ENCODE data around the gene PCBP3.

The PCBP3 gene

DNA sequence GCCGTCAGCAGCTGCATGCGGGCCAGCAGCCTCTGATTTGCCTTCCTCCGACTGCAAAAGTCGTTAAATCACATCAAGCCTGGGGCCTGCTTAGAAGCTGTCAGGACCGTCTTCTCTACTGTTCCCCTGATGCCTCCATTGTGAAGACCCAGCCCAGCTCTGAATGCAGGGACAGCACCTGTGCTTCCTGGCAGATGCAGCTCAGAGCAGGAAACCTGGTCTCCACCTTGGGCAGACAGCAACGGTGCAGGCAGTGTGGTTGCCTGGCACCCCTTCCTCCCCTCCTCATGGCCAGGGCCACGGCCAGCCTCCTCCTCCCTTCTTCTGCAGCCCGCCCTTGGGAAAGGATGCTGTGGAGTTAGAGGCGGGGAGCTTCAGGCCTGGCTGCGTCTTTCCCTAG is 245.7 kb downstream of the PCBP3 start:
- in situ Hi-C loops (cut with HindIII; ENCODE audit: low sequenced_read_pairs): no loop called here
- TF ChIP-seq, protein P1, sequence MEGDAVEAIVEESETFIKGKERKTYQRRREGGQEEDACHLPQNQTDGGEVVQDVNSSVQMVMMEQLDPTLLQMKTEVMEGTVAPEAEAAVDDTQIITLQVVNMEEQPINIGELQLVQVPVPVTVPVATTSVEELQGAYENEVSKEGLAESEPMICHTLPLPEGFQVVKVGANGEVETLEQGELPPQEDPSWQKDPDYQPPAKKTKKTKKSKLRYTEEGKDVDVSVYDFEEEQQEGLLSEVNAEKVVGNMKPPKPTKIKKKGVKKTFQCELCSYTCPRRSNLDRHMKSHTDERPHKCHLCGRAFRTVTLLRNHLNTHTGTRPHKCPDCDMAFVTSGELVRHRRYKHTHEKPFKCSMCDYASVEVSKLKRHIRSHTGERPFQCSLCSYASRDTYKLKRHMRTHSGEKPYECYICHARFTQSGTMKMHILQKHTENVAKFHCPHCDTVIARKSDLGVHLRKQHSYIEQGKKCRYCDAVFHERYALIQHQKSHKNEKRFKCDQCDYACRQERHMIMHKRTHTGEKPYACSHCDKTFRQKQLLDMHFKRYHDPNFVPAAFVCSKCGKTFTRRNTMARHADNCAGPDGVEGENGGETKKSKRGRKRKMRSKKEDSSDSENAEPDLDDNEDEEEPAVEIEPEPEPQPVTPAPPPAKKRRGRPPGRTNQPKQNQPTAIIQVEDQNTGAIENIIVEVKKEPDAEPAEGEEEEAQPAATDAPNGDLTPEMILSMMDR (IDR thresholded peaks at IDR 0.05; ENCODE audit: low read depth, low read length, missing control alignments): no peak
- no peak for DNase-seq (ENCODE audit: low read depth)
- no peak overlapping the region for H3K4me3 ChIP-seq (ENCODE audit: low read depth, low read length)

DNA sequence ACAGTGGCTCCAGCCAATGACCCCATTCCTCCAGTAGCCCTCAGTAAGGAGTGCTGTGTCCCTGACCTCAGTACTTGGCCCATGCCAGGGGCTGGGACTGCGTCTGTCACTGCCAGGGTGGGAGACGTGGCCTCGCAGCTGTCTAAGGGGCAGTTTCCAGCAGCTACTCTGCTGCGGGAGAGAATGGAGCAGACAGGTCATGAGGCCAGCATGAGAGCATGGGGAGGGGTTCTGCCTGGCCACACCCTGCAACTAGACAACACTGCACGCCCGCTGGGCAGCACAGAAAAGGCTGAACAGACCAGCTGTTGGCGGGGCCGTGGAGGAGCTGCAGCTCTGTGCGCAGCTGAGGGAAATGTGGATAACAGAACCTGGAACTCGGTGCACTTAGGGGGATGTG is 246.4 kb downstream of the PCBP3 start:
- no peak for DNase-seq (ENCODE audit: low read depth)
- in situ Hi-C loops (cut with HindIII; ENCODE audit: low sequenced_read_pairs): no loop called here
- H3K4me3 ChIP-seq (ENCODE audit: low read depth, low read length): no peak overlapping the region
- TF ChIP-seq, protein P1 (IDR thresholded peaks at IDR 0.05; ENCODE audit: low read depth, low read length, missing control alignments): no peak

DNA sequence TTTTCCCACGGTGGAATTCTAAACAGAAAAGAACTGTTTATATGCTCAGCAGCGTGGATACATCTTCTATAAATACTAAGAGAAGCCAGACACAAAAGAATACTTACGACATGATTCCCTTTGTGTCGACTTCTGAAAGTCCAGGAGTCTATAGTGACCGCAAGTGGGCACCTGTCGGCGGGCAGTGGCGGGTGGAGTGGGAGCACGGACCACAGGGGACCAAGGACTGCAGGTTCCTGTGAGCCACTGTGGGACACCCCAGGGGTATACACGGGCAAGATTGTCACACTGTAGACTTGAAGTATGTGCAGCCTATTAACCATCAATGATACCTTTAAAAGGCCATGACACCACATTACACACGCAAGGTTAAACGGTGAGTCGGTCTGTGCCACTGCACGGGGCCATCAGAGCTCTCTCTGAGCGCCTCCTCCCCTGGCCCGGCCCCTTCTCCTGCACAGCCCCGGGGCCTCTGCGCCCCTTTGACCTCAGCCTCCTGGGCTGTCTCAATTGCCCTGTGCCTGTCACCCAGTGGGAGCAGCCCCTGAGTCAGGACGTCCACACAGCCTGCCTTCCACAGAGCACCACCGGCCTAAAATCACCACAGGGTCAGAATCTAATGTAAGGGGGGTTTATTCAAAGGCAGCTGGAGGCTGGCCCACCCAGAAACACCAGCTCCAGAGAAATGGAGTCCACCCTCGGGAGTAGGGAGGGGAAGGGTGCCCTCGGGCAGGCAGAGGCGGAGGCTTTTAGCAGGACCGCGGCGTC is 248.0 kb downstream of the PCBP3 start:
- H3K4me3 ChIP-seq (ENCODE audit: low read depth, low read length): no peak overlapping the region
- TF ChIP-seq, protein P1 (IDR thresholded peaks at IDR 0.05; ENCODE audit: low read depth, low read length, missing control alignments): no peak
- in situ Hi-C loops (cut with HindIII; ENCODE audit: low sequenced_read_pairs): no loop called here

DNA sequence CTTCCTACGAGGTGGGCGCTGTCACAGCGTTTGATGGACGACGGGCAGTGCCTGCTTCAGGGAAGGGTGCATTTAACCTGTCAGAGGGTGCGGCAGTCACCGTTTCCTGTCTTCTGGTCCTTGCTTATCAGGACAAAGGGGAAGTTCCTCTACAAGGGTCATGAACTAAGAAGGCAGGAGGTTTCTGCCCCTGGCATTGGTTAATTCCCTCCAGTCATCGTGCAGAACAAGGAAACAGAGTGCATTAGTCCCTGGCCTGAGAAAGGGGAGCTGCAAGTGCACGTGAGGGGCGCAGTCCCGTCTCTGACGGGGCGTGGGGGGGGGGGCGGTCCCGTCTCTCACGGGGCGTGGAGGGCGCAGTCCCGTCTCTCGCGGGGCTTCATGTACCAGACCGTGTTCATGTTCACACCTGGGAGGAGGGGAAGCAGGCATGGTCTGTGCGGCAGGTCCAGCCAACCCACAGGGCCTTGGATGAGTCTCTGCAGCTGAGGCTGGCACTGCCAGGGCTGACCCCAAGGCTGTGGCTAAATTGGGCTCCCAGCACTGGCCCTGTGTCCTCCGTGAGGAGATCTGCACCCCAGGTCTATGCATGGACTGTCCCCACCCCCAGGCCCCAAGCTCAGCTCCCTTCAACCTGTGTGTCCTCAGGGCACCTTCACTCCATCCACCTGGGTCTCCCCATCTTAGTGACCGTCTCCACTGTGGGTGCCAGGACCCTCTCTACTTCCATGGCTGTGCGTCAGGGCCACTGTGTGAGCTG is 248.8 kb downstream of the PCBP3 start:
- TF ChIP-seq, protein P1 (IDR thresholded peaks at IDR 0.05; ENCODE audit: low read depth, low read length, missing control alignments): no peak
- no peak overlapping the region for H3K4me3 ChIP-seq (ENCODE audit: low read depth, low read length)
- no peak for DNase-seq (ENCODE audit: low read depth)
- in situ Hi-C loops (cut with HindIII; ENCODE audit: low sequenced_read_pairs): no loop called here

More for the DNA sequence above, 248.0 kb downstream of the PCBP3 start:
- DNase-seq (ENCODE audit: low read depth): no peak

DNA sequence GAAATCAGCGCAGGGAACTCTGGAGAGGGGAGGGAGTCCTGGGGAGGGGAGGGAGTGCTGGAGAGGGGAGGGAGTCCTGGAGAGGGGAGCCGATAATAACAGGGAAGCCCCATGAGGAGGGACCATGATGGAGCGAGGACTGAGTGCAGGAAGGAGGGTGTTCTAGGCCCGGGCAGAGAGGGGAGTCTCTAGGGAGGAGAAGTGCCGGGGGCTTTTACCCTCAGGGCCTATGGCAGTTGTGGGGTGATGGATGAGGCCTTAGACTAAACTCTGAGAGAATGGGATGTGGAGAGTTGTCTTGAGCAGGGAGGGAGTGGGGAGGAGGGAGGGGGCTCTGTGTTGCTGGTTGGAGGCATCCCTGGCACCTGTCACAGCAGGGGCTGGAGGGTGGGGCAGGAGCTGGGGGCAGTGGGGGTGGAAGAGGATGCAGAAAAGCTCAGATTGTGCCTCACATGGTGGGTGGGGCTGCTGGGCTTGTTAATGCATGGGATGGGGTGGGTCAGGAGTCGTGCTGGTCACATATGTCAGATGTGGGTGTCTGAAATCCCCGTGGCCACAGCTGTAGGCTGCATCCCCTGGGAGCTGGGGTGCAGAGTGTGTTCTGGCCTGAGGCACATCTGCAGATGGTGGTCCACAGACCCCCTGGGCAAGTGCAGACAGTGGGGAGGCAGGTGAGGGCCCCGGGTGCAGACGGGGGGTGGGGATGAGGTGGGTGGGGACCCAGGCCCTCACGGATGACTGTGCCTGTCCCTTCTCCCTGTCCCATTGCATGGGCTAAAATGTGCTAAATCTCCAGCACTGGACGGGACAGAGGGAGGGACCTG is 249.6 kb downstream of the PCBP3 start:
- no peak overlapping the region for H3K4me3 ChIP-seq (ENCODE audit: low read depth, low read length)
- TF ChIP-seq, protein P1 (IDR thresholded peaks at IDR 0.05; ENCODE audit: low read depth, low read length, missing control alignments): no peak
- DNase-seq (ENCODE audit: low read depth): no peak
- in situ Hi-C loops (cut with HindIII; ENCODE audit: low sequenced_read_pairs): no loop called here

DNA sequence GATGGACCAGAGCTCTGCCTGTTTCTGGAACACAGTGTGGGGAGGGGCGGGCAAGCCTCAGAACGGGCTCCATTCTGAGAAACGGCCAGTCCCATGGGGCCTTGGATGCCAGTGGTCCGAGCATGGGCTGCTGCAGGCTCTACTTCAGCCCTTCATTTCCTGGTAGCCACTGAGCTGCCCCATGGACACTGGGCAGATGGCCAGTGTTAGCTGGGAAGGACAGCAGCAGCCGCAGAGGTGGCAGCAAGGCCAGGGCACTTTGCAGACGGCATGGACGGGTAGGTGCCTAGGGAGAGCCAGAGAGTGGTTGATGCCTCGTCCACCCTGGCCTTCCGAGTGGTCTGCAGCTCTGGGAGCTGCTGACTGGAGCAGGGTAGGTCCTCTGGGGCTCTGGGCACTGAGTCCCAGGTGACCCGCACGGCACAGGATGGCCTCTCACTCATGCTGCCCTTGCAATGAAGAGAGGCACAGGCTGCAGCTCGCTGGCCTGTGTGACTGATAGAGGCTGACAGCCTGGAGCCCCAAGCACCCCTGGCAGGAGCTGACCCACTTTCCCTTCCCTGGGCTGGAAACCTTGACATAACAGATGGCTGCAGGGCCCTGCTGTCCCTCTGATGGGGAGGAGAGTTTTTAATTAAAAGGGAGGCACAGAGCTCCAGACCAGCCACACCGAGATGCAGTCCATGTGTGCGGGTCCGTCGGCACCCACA is 250.4 kb downstream of the PCBP3 start:
- in situ Hi-C loops (cut with HindIII; ENCODE audit: low sequenced_read_pairs): no loop called here
- H3K4me3 ChIP-seq (ENCODE audit: low read depth, low read length): no peak overlapping the region
- TF ChIP-seq, protein P1 (IDR thresholded peaks at IDR 0.05; ENCODE audit: low read depth, low read length, missing control alignments): no peak
- no peak for DNase-seq (ENCODE audit: low read depth)

All from astrocyte of the cerebellum (primary cell).